ENCODE measurements around the gene PABPN1. TPM values are rescaled to one million over a fixed set of nuclear protein-coding genes. Genes with fewer than 3 reads are reported as not detected.
"Not testable (repeated sequence)": the region's sequence is repeated elsewhere in the genome, so short reads cannot be mapped to it uniquely, and the experiment has no call there.

PABPN1 gene
- polyA plus RNA-seq, 3 donors = 50.4 to 124 (median 110) TPM

DNA sequence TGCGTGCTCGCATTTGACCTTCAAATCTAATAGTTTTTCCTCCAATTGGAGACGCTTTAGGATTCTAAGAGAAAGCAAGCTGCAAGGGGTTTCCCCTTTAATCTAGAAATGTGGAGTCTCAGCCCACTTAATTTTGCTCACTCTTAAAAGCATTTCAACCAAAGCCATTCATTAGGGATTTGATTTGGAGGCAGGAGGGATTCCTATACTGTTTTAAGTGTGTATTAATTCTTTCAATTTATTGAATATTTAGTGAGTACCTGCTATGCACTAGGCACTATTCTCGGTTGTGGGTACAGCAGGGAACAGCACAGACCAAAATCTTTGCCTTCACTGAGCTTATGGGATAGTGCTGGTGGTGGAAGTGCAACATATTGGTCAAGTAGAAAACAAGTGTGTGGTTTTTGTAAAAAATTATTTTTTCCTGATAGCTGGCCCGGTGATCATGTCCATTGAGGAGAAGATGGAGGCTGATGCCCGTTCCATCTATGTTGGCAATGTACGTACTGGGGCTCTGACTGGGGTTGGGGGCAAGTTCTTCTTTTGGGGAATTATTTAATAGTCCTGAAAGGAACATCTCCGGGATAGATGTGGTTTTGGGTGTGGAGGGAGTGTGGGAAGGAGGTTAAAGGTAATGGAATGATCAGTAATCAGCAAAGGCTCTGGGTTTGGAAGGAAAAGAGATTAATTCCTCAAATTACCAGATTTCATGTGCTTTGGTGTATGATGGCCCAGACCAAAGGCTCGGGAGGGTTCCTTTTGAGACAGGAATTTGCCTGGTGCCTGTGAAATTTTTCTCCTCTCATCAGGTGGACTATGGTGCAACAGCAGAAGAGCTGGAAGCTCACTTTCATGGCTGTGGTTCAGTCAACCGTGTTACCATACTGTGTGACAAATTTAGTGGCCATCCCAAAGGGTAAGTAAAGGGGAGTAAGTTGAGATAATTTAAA is 1.6 kb downstream of the PABPN1 start:
- no peak overlapping the region for H3K27ac ChIP-seq (ENCODE audit: low read depth, low read length)
- WGBS, 3 donors = 39 to 51% (median 44%) methylated on average over 10 of the region's 10 CpGs

DNA sequence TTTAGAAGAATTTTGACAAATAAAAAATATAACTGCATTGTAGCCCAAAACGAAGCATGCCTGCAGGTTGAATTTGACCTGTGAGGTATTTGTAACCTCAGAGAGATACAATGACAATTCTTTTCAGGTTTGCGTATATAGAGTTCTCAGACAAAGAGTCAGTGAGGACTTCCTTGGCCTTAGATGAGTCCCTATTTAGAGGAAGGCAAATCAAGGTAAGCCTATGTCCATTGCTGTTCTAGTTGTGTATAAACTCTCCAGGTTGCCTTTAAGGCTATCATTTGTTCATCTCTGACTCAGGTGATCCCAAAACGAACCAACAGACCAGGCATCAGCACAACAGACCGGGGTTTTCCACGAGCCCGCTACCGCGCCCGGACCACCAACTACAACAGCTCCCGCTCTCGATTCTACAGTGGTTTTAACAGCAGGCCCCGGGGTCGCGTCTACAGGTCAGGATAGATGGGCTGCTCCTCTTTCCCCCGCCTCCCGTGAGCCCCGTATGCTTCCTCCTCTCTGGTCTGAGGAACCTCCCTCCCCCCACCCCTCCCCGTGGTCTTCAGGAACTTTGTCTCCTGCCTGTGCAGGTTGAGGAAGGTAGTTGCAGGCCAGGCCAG is 2.7 kb downstream of the PABPN1 start:
- WGBS, 3 donors = 76 to 83% (median 78%) methylated on average over 18 of the region's 18 CpGs
- H3K27ac ChIP-seq (ENCODE audit: low read depth, low read length) = no peak overlapping the region

DNA sequence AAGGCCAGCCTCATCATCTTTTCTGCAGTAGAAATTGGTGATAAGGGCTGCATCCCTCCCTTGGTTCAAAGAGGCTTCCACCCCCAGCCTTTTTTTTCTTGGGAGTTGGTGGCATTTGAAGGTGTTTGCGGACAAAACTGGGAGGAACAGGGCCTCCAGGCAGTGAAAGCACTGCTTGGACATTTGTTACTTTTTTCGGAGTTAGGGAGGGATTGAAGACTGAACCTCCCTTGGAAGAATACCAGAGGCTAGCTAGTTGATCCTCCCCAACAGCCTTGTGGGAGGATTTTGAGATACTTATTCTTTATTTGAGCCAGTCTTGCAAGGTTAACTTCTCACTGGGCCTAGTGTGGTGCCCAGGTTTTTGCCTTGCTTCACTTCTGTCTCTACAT is 3.2 kb downstream of the PABPN1 start:
- no peak overlapping the region for H3K27ac ChIP-seq (ENCODE audit: low read depth, low read length)
- 66 to 85% (median 71%) methylated on average over 2 of the region's 2 CpGs for WGBS, 3 donors

DNA sequence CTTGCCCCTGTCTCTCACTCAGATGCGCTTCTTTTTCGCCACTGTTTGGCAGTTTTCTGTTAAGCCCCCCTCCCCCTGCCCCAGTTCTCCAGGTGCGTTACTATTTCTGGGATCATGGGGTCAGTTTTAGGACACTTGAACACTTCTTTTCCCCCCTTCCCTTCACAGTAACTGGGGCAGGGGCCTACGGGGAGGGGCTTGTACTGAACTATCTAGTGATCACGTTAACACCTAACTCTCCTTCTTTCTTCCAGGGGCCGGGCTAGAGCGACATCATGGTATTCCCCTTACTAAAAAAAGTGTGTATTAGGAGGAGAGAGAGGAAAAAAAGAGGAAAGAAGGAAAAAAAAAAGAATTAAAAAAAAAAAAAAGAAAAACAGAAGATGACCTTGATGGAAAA is 3.7 kb downstream of the PABPN1 start:
- H3K27ac ChIP-seq (ENCODE audit: low read depth, low read length) = no peak overlapping the region
- 81 to 87% (median 83%) methylated on average over 7 of the region's 7 CpGs for WGBS, 3 donors

DNA sequence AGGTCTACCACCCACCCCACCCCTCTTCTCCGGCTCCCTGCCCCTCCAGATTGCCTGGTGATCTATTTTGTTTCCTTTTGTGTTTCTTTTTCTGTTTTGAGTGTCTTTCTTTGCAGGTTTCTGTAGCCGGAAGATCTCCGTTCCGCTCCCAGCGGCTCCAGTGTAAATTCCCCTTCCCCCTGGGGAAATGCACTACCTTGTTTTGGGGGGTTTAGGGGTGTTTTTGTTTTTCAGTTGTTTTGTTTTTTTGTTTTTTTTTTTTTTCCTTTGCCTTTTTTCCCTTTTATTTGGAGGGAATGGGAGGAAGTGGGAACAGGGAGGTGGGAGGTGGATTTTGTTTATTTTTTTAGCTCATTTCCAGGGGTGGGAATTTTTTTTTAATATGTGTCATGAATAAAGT is 4.5 kb downstream of the PABPN1 start:
- 94 to 100% (median 98%) methylated on average over 5 of the region's 5 CpGs for WGBS, 3 donors
- H3K27ac ChIP-seq (ENCODE audit: low read depth, low read length) = not testable (repeated sequence)

DNA sequence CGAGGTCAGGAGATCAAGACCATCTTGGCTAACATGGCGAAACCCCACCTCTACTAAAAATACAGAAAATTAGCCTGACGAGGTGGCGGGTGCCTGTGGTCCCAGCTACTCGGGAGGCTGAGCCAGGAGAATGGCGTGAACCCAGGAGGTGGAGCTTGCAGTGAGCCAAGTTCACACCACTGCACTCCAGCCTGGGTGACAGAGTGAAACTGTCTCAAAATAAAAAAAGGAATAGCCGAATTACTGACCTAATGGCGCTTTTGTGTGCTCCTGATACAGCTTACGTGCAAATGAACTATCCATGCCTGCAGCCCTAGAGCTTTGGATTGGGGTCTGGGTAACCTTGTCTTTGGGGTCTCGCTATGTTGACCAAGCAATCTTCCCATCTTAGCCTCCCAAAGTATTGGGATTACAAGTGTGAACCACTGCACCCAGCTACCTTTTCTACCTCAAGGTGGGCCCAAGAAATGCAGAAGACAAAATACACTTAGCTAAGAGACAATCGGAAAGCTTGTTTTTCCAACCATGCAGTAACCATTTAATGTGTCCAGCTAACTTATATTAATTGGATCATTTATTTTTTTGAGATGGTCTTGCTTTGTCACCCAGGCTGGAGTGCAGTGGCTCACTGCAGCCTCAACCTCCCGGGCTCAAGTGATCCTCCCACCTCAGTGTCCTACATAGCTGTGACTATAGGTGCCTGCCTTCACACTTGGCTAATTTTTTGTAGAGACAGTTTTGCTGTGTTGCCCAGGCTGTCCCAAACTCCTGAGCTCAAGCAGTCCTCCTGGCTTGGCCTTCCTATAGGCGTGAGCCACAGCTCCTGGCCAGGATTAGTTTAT is 5.5 kb downstream of the PABPN1 start:
- no peak overlapping the region for H3K27ac ChIP-seq (ENCODE audit: low read depth, low read length)
- WGBS, 3 donors = 77 to 84% (median 78%) methylated on average over 13 of the region's 13 CpGs

DNA sequence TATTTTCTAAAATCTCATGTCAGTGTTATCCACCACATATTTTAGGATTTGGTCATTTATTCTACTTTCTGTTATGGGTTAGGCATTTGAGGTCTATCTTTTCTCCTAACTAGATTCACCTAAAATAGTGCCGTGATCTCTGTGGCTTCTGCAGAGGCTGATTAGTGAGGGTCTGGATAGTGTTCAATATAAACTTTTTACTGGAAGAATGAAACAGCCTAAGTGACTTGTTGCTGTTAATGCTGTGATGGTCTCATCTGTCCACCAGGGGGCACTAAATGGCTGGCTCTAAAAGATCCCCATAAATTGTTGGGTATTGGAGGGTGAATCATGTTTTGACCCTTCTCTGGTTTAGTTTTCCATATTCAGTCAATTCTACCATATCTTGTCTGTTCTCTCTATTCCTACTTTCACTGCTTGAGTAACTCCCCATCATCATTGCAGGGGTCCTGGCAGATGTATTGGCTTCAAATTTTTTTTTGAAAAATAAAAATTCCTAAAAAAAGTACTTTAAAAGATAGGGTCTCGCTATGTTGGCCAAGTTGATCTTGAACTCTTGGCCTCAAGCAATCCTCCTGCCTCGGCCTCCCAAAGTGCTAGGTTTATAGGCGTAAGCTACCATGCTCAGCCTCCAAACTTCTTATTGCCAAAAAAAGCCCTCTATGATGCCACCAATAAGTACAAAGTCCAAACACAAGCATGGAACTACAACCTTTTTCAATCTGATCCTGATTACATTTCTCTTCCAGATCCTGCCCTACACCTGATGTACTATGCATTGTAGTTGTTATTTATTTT is 6.9 kb downstream of the PABPN1 start:
- 39 to 48% (median 40%) methylated on average over 4 of the region's 4 CpGs for WGBS, 3 donors
- no peak overlapping the region for H3K27ac ChIP-seq (ENCODE audit: low read depth, low read length)

DNA sequence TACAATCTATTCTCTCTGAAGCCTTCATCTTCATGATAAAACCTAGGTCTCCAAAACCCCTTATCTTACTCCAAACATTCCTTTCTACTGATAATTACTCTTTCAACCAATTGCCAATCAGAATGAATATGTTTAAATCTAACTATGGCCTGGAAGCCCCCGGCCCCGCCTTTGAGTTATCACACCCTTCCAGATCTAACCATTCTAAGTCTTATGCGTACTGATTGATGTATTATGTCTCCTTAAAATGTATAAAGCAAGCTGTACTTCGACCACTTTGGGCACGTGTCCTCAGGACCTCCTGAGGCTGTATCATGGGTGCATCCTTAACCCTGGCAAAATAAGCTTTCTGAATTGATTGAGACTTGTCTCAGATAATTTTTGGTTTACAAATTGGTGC is 14.4 kb downstream of the PABPN1 start:
- H3K27ac ChIP-seq (ENCODE audit: low read depth, low read length) = no peak overlapping the region
- 84 to 91% (median 88%) methylated on average over 5 of the region's 5 CpGs for WGBS, 3 donors

DNA sequence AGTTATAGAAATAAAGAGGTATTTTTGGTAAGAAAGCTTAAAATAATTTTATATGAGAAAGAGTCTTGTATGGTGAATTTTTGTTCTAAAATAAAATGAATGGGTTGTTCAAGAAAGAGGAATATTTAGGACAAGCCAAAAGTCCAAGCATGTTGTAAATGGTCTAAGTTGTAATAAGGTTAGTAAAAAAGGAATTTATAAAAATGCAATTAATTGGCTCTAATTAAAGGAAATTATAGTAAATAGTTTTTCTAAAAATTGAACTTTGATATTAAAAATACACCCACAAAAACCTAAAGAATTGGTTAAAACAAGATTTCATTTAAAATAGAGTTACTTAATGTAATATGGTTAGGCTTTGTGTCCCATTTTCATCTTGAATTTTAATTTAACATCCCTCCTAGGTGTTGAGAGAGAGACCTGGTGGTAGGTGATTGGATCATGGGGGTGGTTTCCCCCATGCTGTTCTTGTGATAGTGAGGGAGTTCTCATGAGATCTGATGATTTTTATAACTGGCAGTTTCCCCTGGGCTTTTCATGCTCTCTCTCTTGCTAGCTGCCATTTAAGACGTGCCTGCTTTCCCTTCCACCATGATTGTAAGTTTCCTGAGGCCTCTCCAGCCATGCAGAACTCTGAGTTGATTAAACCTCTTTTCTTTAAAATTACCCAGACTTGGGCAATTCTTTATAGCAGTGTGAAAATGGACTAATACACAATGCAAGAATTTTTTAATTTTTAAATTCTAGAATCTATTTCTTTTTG is 18.4 kb downstream of the PABPN1 start:
- 74 to 80% (median 77%) methylated on average over 1 of the region's 1 CpG for WGBS, 3 donors
- H3K27ac ChIP-seq (ENCODE audit: low read depth, low read length) = no peak overlapping the region

DNA sequence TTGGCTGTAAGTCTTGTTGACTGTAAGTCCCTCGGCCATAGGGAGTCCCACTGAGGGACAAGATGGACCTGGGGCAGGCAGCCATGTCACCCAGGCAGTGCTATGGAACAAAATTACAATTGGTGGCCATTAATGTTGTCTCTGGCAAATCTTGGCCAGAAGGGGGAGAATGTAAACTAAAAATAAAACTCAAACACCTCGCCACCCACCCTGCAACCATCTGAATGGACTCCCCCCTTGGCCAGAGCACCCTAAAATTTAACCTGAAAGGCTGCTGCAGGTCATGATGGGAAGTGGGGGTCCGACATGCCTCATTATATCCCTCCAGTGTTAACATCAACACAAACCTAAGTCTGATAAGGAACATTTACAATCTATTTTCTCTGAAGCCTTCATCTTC is 23.2 kb downstream of the PABPN1 start:
- H3K27ac ChIP-seq (ENCODE audit: low read depth, low read length) = no peak overlapping the region
- WGBS, 3 donors = 59 to 69% (median 64%) methylated on average over 3 of the region's 3 CpGs

DNA sequence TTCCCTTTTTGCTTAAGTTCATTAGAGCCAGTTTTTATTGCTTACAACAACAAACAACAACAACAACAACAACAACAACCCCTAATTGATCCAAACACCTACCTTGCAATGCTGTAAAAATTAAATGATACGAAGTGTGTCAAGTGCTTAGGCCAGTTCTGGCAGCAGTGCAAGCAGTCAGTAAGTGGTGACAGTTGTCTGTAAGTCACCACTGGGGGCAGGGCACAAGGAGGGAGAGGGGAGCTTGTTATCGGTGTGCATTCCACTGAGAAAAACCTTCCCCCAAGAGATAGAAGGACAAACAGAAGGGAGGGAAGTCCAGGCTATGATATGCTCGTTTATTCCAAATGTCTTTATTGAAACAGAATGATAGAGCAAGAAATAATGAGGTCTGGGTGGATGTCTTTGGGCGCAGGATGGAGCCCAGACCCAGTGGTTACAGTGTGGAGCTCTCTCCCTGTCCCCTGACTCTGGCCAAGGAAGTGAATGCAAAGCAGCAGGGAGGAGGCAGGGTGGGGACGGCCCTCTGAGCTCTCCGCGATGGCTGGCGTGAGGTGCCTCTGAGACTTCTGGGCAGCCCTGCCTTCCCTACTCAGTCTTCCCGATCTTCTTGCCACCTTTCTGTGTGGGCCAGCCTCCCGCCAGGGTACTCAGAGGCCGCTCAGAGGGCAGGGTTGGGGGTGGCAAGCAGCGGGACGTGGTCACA is 24.9 kb downstream of the PABPN1 start:
- WGBS, 3 donors = 80 to 85% (median 83%) methylated on average over 13 of the region's 13 CpGs
- H3K27ac ChIP-seq (ENCODE audit: low read depth, low read length) = no peak overlapping the region

DNA sequence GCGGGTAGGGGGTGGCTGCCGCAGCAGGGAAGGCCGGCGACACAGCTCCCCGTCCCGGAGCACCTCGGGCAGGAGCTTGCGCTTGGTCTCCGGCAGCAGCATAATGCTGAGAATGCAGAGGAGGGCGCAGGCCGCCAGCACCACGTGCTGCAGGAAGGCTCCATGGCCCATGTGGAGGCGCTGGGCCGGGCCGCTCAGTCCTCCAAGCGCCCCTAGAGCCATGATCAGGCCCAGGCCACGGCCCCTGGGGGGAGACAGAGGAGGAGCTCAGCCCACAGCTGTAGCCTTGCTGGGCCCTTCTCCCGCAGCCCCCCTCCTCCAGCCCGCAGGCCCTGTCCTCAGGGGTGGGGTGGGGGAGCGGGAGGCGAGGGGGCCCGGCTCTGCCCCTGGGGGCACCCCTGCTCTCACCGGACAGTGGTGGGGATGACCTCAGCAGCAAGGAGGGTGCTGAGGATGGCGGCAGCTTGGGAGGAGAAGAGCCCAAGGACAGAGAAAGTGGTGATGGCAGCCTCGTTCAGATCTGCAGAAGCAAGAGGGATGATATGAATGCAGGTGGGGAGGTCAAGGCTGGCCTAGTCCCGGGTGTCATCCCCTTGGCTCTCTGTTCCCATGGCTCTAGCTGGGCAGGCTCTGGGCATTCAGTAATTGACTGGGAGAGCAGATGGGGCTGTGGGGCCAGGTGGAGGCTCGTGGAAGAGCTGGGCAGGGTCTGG is 25.6 kb downstream of the PABPN1 start:
- WGBS, 3 donors = 85 to 87% (median 85%) methylated on average over 21 to 27 of the region's 27 CpGs

DNA sequence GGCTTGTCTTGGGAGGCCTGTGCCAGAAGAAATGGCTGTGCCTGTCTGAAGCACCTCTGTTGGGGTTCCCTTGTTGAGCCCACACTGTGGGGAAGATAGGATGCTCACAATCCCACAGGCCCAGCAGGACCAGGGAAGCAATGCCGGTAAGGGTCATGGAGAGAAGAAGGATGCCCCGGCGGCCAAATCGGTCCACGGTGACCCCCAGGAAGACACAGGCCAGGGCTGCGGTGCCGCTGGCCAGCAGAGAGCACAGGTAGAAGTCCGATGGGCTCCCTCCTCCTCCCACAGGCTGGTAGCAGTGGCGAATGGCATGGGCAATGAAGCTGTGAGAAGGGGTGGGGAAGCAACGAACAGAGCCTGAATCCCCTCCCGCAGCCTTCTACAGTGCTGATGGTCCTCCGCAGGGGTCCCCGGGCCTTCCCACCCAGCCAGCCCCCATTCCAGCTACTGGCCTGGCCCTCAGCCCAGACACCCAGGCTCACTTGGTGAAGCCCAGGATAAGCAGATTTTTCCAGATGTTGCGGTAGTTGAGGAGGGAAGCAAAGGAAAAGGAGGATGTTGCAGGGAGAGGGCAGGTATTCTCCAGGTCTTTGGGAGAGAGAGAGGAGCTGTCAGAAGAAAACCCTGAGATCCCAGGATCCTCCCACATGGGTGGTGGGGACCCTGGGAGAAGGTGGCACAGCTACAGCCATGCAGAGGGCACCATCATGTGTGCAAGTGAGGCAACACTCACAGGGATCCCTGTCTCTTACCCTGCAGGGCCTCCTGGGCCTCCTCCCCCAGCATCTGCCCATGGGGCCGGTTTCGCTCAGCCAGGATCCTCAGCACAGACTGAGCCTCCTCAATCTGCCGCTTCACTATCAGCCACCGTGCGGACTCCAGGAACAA is 26.4 kb downstream of the PABPN1 start:
- 94% methylated on average over 18 to 19 of the region's 19 CpGs for WGBS, 3 donors
- H3K27ac ChIP-seq (ENCODE audit: low read depth, low read length) = no peak overlapping the region

More for the DNA sequence above, 25.6 kb downstream of the PABPN1 start:
- H3K27ac ChIP-seq (ENCODE audit: low read depth, low read length) = no peak overlapping the region

DNA sequence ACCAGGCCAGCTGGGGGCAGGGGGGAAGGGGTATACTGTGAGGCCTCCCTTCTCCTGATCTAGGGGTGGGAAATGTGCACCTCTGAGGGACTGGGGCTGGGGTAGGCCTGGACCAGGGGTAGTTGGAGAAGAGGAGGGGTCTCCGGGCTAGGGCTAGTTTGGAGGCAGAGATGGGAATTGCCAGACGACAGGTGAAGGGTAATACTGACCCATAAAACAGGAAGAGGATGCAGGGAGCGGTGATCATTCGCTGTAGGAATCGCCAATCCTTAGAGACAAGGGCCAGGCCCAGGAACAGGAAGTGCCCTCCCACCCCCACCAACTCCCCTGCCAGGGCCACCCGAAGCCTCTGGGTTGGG is 27.0 kb downstream of the PABPN1 start:
- 81 to 90% (median 87%) methylated on average over 6 of the region's 6 CpGs for WGBS, 3 donors
- no peak overlapping the region for H3K27ac ChIP-seq (ENCODE audit: low read depth, low read length)

DNA sequence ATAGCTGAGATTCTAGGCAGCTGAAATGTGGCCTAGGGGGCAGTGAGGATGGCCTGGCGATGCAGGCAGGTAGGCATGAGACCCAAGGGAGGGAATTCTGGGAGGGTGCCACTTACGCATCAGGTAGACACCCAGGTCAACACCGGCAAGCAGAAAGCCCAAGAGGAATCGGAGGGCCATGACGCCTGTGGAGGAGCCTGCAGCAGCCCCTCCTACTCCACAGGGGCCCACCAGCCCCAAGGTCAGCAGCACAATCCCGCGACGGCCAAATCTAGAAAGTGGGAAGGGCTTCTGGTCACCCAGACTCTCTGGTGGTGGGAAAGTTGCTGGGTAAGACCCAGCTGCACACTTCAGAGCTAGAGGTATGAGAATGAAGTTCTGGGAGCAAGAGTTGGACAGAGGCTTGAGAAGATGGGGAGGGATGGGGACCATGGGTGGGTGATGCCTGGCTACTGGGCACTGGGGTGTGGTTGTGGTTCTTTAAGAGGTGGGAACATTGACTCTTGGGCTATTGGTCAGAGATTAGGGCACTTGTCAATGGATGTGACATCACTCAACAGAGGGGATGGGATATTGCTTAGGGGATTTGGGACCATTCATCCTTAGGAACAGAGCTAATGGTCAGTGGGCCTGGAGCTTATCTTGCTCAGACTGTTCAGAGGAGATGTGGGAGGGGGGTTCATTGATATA is 28.0 kb downstream of the PABPN1 start:
- WGBS, 3 donors = 74 to 93% (median 89%) methylated on average over 8 of the region's 8 CpGs

More for the DNA sequence above, 28.0 kb downstream of the PABPN1 start:
- H3K27ac ChIP-seq (ENCODE audit: low read depth, low read length) = no peak overlapping the region
